ENCODE measurements around the gene HOXD11. TPM values are rescaled to one million over a fixed set of nuclear protein-coding genes. Genes with fewer than 3 reads are reported as not detected.

The HOXD11 gene
- total and polyA plus RNA-seq, 2 experiments from 2014 or later = 28.4 to 30.0 TPM

- Histone ChIP-seq H2AFZ (peak overlapping the region; percentile 50), H3K9me2 (ENCODE audit: insufficient read depth) (no peaks in the 10 kb centered on the region), H3K27ac (no peak overlapping the region), H3K4me2 (ENCODE audit: unreplicated experiment) (no peak overlapping the region), H3F3A (ENCODE audit: insufficient read depth) (no peaks in the 10 kb centered on the region), H3K9ac (no peak overlapping the region), H4K20me1 (ENCODE audit: insufficient read depth) (no peaks in the 10 kb centered on the region), H3K79me2 (ENCODE audit: insufficient read depth) (no peaks in the 10 kb centered on the region), H3K4me1 (ENCODE audit: insufficient read depth) (no peaks in the 10 kb centered on the region), H3K36me3 (ENCODE audit: low read depth) (no peaks in the 10 kb centered on the region), H3K4me3 (peak overlapping the region; percentile 63), H3K9me3 (ENCODE audit: low read depth) (no peaks in the 10 kb centered on the region), H3K27me3 (replicated peaks; ENCODE audit: insufficient read depth) (peaks cover 91% of the 10 kb centered on the region)
- DNase-seq = peak; percentile 75
- WGBS, 2 experiments (ENCODE audit: low coverage in 1 of 2, low lambda C conversion rate in 2 of 2, missing lambda C conversion rate in 2 of 2) = 11 to 13% methylated on average over 67 to 68 of the region's 68 CpGs
- TF ChIP-seq EZH2 (IDR thresholded peaks at IDR 0.05; ENCODE audit: insufficient read depth, poor library complexity, severe bottlenecking) = no peak
- TF ChIP-seq EZH2phosphoT487 (IDR thresholded peaks at IDR 0.05; ENCODE audit: insufficient read depth, low read depth) = no peak; the same call in 1 of the 2 replicates
- in situ Hi-C loops (cut with MboI) = no loop called here
Measured at GRCh38 chr2:176080540-176081375, 26.3 kb upstream of the HOXD11 start.

GRCh38 chr2:176081376-176081836 lies 25.7 kb upstream of the HOXD11 start:
- Histone ChIP-seq H3K4me3 (no peak overlapping the region), H3K36me3 (ENCODE audit: low read depth) (no peaks in the 10 kb centered on the region), H3K9me2 (ENCODE audit: insufficient read depth) (no peaks in the 10 kb centered on the region), H3K27me3 (replicated peaks; ENCODE audit: insufficient read depth) (peaks cover 89% of the 10 kb centered on the region), H3K9ac (no peak overlapping the region), H3K9me3 (ENCODE audit: low read depth) (no peaks in the 10 kb centered on the region), H3K27ac (no peak overlapping the region), H3K4me1 (ENCODE audit: insufficient read depth) (no peaks in the 10 kb centered on the region), H3K79me2 (ENCODE audit: insufficient read depth) (no peaks in the 10 kb centered on the region), H4K20me1 (ENCODE audit: insufficient read depth) (no peaks in the 10 kb centered on the region), H2AFZ (no peak overlapping the region), H3K4me2 (ENCODE audit: unreplicated experiment) (no peak overlapping the region), H3F3A (ENCODE audit: insufficient read depth) (no peaks in the 10 kb centered on the region)
- in situ Hi-C loops (cut with MboI) = no loop called here
- DNase-seq = no peak
- WGBS, 2 experiments (ENCODE audit: low coverage in 1 of 2, low lambda C conversion rate in 2 of 2, missing lambda C conversion rate in 2 of 2) = 12 to 13% methylated on average over 17 of the region's 17 CpGs
- TF ChIP-seq EZH2 (IDR thresholded peaks at IDR 0.05; ENCODE audit: insufficient read depth, poor library complexity, severe bottlenecking) (peak; percentile 99), EZH2phosphoT487 (IDR thresholded peaks at IDR 0.05; ENCODE audit: insufficient read depth, low read depth) (no peak)

DNA sequence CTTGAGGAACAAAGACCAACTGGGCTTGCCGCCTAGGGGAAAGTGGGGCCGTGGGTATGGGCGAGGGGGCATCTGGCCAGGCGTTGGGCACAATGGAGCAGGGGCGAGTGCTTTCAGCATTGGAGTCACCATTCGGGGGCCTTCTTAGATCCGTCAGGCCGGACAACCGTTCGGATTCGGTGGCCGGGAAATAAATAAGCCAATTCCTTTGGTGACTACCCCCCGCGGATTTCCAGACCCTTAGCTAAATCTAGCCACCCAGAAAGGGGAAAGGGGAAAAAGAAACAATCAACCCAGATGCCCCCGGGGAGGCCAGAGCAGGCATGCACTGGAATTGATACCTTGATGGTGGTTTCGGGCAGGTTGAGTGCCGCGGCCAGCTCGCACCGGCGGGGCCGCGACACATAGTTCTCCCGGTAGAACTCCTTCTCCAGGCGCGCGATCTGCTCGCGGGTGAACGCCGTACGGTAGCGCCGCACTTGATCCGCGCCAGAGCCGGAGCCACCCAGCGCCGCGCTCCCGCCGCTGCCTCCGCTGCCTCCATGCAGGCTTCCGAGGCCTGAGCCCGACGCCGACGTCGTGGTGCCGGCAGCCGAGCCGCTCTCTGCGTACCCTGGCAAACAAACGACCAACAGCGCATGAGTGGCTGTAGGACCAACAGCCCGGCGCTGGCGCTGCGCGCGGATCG lies 25.1 kb upstream of the HOXD11 start:
- DNase-seq = no peak
- Histone ChIP-seq H3K36me3 (ENCODE audit: low read depth) (no peaks in the 10 kb centered on the region), H3K27me3 (replicated peaks; ENCODE audit: insufficient read depth) (peaks cover 89% of the 10 kb centered on the region), H3K79me2 (ENCODE audit: insufficient read depth) (no peaks in the 10 kb centered on the region), H3K4me2 (ENCODE audit: unreplicated experiment) (no peak overlapping the region), H3K9ac (no peak overlapping the region), H3F3A (ENCODE audit: insufficient read depth) (no peaks in the 10 kb centered on the region), H3K27ac (no peak overlapping the region), H3K4me1 (ENCODE audit: insufficient read depth) (no peaks in the 10 kb centered on the region), H3K4me3 (no peak overlapping the region), H3K9me3 (ENCODE audit: low read depth) (no peaks in the 10 kb centered on the region), H3K9me2 (ENCODE audit: insufficient read depth) (no peaks in the 10 kb centered on the region), H2AFZ (no peak overlapping the region), H4K20me1 (ENCODE audit: insufficient read depth) (no peaks in the 10 kb centered on the region)
- 16 to 20% methylated on average over 59 to 60 of the region's 62 CpGs for WGBS, 2 experiments (ENCODE audit: low coverage in 1 of 2, low lambda C conversion rate in 2 of 2, missing lambda C conversion rate in 2 of 2)
- in situ Hi-C loops (cut with MboI) = no loop called here
- TF ChIP-seq EZH2 (IDR thresholded peaks at IDR 0.05; ENCODE audit: insufficient read depth, poor library complexity, severe bottlenecking) (no peak), EZH2phosphoT487 (IDR thresholded peaks at IDR 0.05; ENCODE audit: insufficient read depth, low read depth) (peak; percentile 60; the same call in 1 of the 2 replicates)

DNA sequence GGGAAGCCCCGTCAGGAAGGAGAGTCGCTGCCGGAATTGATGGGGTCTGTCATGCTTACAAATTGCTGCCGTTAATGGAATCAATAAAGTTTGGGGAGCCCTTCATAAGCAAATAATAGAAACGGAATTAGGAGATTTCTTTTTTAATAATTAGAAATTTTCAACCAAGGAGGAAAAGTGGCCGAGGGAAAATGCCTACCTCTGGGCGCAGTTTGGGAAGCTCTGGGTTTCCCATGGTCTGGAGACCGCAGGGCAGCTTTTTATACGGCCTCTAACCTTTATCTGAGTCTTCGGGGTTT lies 24.6 kb upstream of the HOXD11 start:
- no peaks in the 10 kb centered on the region for H3K9me3 ChIP-seq (ENCODE audit: low read depth)
- 32 to 34% methylated on average over 10 of the region's 10 CpGs for WGBS, 2 experiments (ENCODE audit: low coverage in 1 of 2, low lambda C conversion rate in 2 of 2, missing lambda C conversion rate in 2 of 2)
- H3K79me2 ChIP-seq (ENCODE audit: insufficient read depth) = no peaks in the 10 kb centered on the region
- H3F3A ChIP-seq (ENCODE audit: insufficient read depth) = no peaks in the 10 kb centered on the region
- H3K4me1 ChIP-seq (ENCODE audit: insufficient read depth) = no peaks in the 10 kb centered on the region
- no peak overlapping the region for H3K4me3 ChIP-seq
- in situ Hi-C loops (cut with MboI) = no loop called here
- no peak overlapping the region for H3K9ac ChIP-seq
- no peaks in the 10 kb centered on the region for H3K36me3 ChIP-seq (ENCODE audit: low read depth)
- no peak overlapping the region for H2AFZ ChIP-seq
- peaks cover 86% of the 10 kb centered on the region for H3K27me3 ChIP-seq (replicated peaks; ENCODE audit: insufficient read depth)
- no peak overlapping the region for H3K4me2 ChIP-seq (ENCODE audit: unreplicated experiment)
- no peak overlapping the region for H3K27ac ChIP-seq
- no peaks in the 10 kb centered on the region for H4K20me1 ChIP-seq (ENCODE audit: insufficient read depth)
- peak; percentile 89; the same call in 1 of the 2 replicates for TF ChIP-seq EZH2phosphoT487 (IDR thresholded peaks at IDR 0.05; ENCODE audit: insufficient read depth, low read depth)
- peak; percentile 90 for TF ChIP-seq EZH2 (IDR thresholded peaks at IDR 0.05; ENCODE audit: insufficient read depth, poor library complexity, severe bottlenecking)
- H3K9me2 ChIP-seq (ENCODE audit: insufficient read depth) = no peaks in the 10 kb centered on the region
- DNase-seq = no peak

All from GM23248 (cell line).